ENCODE results near the gene DGLUCY.
"Not testable (repeated sequence)": the region's sequence is repeated elsewhere in the genome, so short reads cannot be mapped to it uniquely, and the experiment has no call there.

Gene DGLUCY

DNA sequence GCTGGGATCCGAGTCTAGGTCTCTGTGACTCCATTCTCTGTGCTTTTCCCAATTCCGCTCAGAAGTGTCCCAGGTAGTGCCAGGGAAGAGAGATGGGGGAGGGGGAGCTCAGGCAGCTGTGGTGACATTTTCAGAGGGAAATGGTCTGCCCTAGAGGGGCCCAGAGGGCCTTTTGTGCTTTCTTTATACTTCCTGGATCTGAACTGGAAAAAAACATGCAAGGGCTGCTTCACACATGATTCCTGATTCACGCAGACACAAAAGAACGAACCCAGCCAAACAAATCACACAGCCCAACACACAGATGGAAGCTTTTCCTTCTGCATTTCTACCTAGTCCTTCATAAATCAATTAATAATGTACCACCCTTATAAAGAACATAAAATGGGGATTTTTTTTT is 104.1 kb downstream of the DGLUCY start:
- DNase-seq, result no peak

GRCh38 chr14:91219517-91220389 is 105.9 kb downstream of the DGLUCY start:
- DNase-seq, result no peak

GRCh38 chr14:91220581-91221000 is 106.7 kb downstream of the DGLUCY start:
- DNase-seq, result no peak

DNA sequence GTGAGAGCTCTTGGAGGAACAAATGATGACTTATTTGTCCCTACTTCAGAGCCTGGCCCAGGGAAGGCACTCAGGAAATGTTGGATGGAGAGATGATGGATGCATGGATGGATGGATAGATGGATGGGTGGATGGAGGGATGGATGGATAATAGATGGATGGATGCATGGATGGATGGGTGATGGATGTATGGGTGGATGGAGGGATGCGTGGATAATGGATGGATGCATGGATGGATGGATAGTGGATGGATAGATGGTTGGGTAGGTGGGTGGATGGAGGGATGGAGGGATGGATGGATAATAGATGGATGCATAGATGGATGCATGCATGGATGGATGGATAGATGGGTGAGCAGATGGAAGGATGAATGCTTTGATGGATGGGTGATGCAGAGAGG is 107.4 kb downstream of the DGLUCY start:
- no peak for DNase-seq

DNA sequence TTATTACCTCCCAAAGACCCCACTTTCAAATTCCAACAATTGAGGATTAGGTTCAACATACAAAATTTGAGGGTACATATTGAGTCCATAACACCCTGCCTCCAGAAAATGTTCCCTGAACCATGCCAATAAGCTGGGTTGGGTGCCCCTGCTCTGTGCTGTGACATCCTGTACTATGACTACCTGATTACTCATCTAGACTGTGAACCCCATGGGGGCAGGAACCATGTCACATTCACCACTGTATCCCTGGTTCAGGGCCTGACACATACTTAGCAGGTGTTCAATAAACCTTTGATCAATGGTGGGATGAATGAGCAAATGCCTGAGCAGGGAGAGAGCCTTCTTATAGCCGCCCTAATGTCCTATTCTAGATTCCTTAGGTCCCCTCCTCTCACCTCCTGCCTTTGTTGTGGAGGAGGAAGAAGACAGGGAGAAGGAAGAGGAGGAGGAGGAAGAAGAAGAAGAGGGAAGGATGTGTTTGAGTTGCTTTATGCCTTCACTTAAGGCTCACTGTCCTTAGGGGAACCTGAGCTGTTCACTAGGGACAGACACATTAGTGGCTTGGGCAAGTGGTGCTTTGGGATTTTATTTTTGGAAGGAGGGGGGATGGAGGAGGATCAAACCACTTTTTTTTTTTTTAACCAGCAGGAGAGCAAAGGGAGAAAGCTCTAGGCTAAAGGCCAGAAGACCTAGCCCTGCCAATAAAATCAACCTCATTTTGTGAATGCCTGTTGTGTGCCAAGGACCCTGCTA is 109.3 kb downstream of the DGLUCY start:
- no peak for DNase-seq

DNA sequence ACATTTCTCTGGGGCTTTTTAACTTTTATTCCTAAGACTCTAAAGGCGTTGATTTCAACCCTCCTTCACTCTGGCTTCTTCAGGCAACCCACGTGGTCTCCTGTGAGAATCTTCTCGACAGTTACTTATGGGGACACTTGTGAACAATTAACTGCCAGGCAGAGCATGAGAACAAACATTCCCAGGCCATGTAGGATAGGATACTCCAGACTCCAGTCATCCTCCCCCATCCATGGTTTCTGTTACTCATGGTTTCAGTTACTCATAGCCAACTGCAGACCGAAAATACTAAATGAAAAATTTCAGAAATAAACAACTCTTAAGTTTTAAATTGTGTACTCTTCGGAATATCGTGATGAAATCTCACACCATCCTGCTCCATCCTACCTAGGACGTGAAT is 111.2 kb downstream of the DGLUCY start:
- DNase-seq, result no peak

- not testable (repeated sequence) for DNase-seq
These were observed 112.5 kb downstream of the DGLUCY start for GRCh38 chr14:91226360-91226759.

DNA sequence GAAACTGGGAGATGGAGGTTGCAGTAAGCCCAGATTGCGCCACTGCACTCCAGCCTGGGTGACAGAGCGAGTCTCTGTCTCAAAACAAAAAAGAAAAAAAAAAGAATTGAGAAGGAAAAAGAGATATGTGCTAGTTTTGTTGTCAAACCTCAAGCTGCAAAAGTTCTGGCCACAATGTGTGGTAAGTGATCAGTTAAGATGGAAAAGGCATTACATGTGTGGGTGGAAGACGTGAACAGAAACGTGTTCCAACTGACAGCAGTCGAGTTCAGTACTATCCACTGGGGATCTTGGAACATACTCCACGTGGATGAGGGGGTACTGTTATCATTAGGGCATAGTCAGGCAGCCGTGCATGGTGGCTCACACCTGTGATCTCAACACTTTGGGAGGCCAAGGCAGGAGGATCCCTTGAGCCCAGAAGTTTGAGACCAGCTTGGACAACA is 113.3 kb downstream of the DGLUCY start:
- DNase-seq, result no peak

DNA sequence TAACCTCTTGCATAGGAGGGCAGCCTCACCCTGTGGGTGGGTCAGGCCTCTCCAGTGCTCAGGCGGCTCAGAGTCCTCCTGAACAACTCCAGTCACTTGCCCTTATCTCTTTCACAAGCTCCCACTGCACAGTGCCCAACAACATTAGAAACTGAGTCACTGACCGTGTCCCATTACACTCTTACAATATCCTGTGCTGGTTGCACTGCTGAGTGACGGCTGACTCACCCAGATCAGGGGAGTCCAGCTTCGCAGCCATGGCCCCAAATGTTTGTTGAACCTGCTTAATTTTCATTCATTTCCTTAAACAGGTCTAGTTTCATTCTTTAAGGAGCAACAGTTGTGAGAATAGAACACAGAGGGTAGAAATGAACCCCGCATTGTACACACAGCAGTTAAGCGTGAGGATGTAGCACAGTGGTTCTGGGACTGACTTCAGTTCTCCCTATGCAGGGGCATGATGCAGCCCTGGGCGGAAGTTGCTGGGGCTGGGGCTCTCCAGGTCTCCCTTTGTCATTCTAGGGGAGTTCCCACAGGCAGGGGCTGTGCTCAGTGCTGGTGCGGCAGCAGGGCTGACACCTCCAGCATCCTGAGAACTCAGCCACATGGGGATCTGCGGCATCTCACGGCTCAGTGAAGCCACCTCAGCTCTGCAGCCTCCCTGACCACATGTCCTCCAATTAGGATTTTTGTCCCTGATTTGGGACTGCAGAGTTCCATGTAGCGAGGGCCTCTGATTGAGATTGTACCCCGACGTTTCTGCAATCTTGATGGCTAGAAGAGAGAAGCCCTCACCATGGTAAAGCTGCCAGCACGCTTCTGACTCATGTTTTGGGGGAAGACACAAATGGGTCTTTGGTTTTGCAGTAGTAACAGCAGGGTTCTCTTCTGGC is 114.5 kb downstream of the DGLUCY start:
- DNase-seq, result peak; percentile 75

- DNase-seq, result no peak
These were observed 115.1 kb downstream of the DGLUCY start for GRCh38 chr14:91229005-91229382.

GRCh38 chr14:91229743-91230200 is 115.9 kb downstream of the DGLUCY start:
- DNase-seq, result peak in 1 of 2 donors; percentile 61

GRCh38 chr14:91230397-91231035 is 116.6 kb downstream of the DGLUCY start:
- no peak for DNase-seq

- no peak for DNase-seq
These were observed 117.6 kb downstream of the DGLUCY start for GRCh38 chr14:91231446-91231845.

DNA sequence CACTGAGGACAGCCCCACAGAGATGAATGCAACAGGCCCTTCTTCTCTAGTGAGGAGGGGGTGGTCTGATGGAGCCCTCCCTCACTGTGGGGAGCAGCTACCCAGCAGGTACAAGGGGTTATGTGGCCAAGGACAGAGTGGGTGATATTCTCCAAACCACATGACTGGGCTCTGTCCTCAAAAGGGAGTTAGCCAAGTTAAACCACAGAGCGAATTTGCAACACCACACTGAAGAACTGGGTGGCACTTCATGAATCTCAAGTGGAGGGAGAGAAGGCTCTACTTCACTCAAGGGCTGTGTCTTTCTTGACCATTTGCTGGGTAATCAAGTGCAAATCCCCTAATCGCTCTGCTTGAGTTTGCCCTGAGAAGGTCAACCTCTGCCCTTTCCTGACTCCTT is 118.2 kb downstream of the DGLUCY start:
- no peak for DNase-seq

DNA sequence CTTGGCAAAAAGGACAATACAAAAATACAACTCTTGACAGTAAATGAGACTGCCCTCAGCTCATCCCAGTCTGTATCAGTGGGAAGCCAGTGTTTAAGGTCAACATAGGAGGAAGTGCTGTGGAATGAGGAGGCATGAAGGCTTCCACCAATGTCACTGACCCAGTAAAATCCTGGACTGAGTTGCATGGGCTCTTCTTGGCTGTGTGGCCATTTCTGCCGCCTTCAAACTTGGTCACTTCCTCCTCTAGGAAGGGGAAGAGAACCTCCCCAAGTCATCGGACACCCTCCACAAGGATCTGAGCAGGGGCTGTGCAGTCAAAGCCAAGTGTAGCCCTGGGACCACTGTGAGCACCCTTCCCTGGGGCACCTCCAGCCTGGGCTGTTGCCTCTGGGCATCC is 118.7 kb downstream of the DGLUCY start:
- no peak for DNase-seq

DNA sequence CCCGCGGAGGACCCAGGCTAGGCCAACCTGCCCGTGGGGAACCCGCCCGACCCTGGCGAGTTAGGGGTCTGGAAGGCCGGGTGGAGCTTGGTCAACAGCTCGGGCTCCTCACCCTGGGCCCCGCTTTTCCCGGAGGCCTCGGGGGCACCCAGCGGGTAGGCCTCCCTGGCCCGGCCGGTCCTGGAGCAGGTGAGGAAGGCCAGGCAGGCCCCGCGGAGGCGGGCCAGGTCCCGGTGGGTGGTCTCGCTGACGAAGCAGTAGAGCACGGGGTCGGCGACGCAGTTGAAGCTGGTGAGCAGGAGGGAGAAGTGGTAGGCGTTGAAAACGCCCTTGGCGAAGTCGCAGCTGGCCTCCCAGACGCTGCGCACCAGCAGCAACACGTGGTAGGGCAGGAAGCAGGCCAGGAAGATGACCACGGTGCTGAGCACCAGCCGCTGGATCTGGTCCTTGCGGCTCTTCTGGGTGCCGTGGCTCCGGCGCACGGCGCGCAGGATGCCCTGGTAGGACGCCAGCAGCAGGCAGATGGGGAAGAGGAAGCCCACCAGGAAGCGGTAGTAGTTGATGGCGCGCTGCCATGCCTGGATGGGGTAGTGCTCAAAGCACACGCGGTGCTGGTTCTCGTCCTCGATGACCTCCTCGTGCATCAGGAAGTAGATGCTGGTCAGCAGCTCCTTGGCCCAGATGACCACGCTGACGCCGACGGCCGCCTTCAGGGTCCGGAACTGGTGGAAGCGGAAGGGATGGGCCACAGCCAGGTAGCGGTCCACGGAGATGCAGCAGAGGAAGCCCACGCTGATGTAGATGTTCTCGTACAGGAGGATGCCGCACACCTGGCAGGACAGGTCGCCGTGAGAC is 120.3 kb downstream of the DGLUCY start:
- DNase-seq, result no peak

- no peak for DNase-seq
These were observed 120.9 kb downstream of the DGLUCY start for GRCh38 chr14:91234791-91235114.

- DNase-seq, result no peak
These were observed 122.0 kb downstream of the DGLUCY start for GRCh38 chr14:91235841-91236240.

DNA sequence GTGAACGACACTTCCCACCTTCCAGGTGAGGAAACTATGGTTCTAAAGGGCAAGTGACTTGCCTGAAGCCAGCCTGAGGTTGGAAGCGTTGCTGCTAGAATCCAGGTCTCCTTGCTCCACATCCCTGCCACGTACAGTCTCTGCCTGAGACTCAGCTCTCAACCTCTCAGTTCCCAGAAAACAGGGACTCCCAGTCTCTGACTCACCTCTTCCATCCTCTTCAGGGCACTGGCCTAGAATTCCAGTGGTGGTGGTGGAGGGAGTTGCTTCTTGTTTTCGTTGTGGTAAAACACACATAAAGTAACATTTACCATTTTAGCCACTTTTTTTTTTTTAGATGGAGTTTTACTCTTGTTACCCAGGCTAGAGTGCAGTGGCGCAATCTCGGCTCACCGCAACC is 123.3 kb downstream of the DGLUCY start:
- DNase-seq, result no peak

DNA sequence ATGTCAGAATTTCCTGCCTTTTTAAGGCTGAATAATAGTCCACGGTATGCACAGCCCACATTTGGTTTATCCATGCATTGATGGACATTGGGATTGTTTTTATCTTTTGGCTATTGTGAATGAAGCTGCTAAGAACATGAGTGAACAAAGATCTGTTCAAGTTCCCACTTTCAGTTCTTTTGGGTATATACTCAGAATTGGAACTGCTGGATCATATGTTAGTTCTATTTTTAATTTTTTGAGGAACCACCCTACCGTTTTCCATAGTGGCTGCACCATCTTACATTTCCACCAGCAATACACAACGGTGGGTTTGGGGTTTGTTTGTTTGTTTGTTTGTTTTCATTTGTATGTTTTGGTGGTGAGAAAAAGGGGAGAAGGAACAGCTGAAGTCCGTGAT is 124.2 kb downstream of the DGLUCY start:
- DNase-seq, result no peak

GRCh38 chr14:91238661-91239060 is 124.8 kb downstream of the DGLUCY start:
- no peak for DNase-seq

- DNase-seq, result no peak
These were observed 128.0 kb downstream of the DGLUCY start for GRCh38 chr14:91241863-91242262.
